Measurements from ENCODE around the gene EFS. TPM values are rescaled to one million over a fixed set of nuclear protein-coding genes. Genes with fewer than 3 reads are reported as not detected.

EFS gene
- total and polyA plus RNA-seq, 2 donors from 2014 or later = 5.5 to 5.6 TPM

DNA sequence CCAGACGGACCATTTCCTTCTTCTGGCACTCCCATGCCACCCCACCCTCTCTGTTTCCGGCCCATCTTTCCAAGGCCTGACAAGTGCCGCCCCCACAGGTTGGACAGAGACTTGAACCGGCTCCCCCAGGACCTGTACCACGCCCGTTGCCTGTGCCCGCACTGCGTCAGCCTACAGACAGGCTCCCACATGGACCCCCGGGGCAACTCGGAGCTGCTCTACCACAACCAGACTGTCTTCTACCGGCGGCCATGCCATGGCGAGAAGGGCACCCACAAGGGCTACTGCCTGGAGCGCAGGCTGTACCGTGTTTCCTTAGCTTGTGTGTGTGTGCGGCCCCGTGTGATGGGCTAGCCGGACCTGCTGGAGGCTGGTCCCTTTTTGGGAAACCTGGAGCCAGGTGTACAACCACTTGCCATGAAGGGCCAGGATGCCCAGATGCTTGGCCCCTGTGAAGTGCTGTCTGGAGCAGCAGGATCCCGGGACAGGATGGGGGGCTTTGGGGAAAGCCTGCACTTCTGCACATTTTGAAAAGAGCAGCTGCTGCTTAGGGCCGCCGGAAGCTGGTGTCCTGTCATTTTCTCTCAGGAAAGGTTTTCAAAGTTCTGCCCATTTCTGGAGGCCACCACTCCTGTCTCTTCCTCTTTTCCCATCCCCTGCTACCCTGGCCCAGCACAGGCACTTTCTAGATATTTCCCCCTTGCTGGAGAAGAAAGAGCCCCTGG is 10.7 kb upstream of the EFS start:
- DNase-seq (no peak), FAIRE-seq (no peak)
- Histone ChIP-seq H3K36me3 (ENCODE audit: control insufficient read depth in 2 of 3, insufficient read depth in 3 of 3, low read length in 3 of 3) (no peaks in the 10 kb centered on the region), H3K9me3 (ENCODE audit: control insufficient read depth in 2 of 3, insufficient read depth in 1 of 3, low read length in 3 of 3) (no peaks in the 10 kb centered on the region), H3K27ac (ENCODE audit: low read depth in 2 of 2, low read length in 2 of 2) (no peak overlapping the region), H3K9ac (ENCODE audit: low read length in 3 of 3) (no peak overlapping the region), H3K4me1 (ENCODE audit: control insufficient read depth in 2 of 3, insufficient read depth in 2 of 3, low read depth in 1 of 3, low read length in 3 of 3) (no peaks in the 10 kb centered on the region), H3K4me3 (ENCODE audit: low read length in 3 of 3) (no peak overlapping the region), H3K27me3 (ENCODE audit: control insufficient read depth, insufficient read depth, low read length) (no peaks in the 10 kb centered on the region)
- intact Hi-C loops (cut with DNase I) = no loop called here
- TF ChIP-seq, protein P1, sequence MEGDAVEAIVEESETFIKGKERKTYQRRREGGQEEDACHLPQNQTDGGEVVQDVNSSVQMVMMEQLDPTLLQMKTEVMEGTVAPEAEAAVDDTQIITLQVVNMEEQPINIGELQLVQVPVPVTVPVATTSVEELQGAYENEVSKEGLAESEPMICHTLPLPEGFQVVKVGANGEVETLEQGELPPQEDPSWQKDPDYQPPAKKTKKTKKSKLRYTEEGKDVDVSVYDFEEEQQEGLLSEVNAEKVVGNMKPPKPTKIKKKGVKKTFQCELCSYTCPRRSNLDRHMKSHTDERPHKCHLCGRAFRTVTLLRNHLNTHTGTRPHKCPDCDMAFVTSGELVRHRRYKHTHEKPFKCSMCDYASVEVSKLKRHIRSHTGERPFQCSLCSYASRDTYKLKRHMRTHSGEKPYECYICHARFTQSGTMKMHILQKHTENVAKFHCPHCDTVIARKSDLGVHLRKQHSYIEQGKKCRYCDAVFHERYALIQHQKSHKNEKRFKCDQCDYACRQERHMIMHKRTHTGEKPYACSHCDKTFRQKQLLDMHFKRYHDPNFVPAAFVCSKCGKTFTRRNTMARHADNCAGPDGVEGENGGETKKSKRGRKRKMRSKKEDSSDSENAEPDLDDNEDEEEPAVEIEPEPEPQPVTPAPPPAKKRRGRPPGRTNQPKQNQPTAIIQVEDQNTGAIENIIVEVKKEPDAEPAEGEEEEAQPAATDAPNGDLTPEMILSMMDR (IDR thresholded peaks at IDR 0.05; ENCODE audit: borderline replicate concordance, extremely low read depth, insufficient read depth) = no peak

DNA sequence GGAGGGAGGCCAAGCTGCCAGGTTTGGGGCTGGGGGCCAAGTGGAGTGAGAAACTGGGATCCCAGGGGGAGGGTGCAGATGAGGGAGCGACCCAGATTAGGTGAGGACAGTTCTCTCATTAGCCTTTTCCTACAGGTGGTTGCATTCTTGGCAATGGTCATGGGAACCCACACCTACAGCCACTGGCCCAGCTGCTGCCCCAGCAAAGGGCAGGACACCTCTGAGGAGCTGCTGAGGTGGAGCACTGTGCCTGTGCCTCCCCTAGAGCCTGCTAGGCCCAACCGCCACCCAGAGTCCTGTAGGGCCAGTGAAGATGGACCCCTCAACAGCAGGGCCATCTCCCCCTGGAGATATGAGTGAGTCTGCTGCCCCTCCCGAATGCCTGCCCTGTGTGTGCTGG is 8.1 kb upstream of the EFS start:
- H3K4me3 ChIP-seq (ENCODE audit: low read length in 3 of 3) = no peak overlapping the region
- intact Hi-C loops (cut with DNase I) = no loop called here
- no peak overlapping the region for H3K9ac ChIP-seq (ENCODE audit: low read length in 3 of 3)
- no peak for FAIRE-seq
- no peaks in the 10 kb centered on the region for H3K4me1 ChIP-seq (ENCODE audit: control insufficient read depth in 2 of 3, insufficient read depth in 2 of 3, low read depth in 1 of 3, low read length in 3 of 3)
- DNase-seq = no peak
- no peaks in the 10 kb centered on the region for H3K9me3 ChIP-seq (ENCODE audit: control insufficient read depth in 2 of 3, insufficient read depth in 1 of 3, low read length in 3 of 3)
- no peaks in the 10 kb centered on the region for H3K36me3 ChIP-seq (ENCODE audit: control insufficient read depth in 2 of 3, insufficient read depth in 3 of 3, low read length in 3 of 3)
- H3K27ac ChIP-seq (ENCODE audit: low read depth in 2 of 2, low read length in 2 of 2) = no peak overlapping the region
- no peaks in the 10 kb centered on the region for H3K27me3 ChIP-seq (ENCODE audit: control insufficient read depth, insufficient read depth, low read length)
- TF ChIP-seq, protein P1 (IDR thresholded peaks at IDR 0.05; ENCODE audit: borderline replicate concordance, extremely low read depth, insufficient read depth) = no peak

DNA sequence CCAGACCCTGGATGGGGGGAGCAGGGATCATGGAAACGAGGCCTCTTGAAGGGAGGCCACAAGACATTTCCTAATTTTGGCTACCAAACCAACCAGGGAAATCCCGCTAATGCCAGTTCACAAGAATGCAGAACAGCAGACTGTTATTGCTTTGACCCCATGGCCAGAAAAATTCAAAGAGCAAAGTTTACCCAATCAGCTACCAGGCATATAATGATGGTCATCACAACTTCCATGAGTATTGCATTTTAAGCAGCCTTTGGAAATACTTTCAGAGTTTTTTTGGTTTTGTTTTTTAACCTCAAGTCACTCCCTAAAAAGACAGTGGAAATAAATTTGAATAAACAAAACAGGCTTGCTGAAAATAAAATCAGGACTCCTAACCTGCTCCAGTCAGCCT is 7.5 kb upstream of the EFS start, which contains the start of gene IL25:
Gene IL25, plus strand, starts transcription at position 301 of the 400 bp plus-strand sequence.
- no peak within 1 kb of the TSS for H3K27ac ChIP-seq (ENCODE audit: low read depth in 2 of 2, low read length in 2 of 2)
- H3K9ac ChIP-seq (ENCODE audit: low read length in 3 of 3) = no peak within 1 kb of the TSS
- intact Hi-C loops (cut with DNase I) = no loop called here
- no peak within 1 kb of the TSS for H3K4me3 ChIP-seq (ENCODE audit: low read length in 3 of 3)
- no peaks in the 10 kb centered on the region for H3K36me3 ChIP-seq (ENCODE audit: control insufficient read depth in 2 of 3, insufficient read depth in 3 of 3, low read length in 3 of 3)
- H3K4me1 ChIP-seq (ENCODE audit: control insufficient read depth in 2 of 3, insufficient read depth in 2 of 3, low read depth in 1 of 3, low read length in 3 of 3) = no peaks in the 10 kb centered on the region
- FAIRE-seq (no peak), DNase-seq (no peak)
- TF ChIP-seq, protein P1 (IDR thresholded peaks at IDR 0.05; ENCODE audit: borderline replicate concordance, extremely low read depth, insufficient read depth) = no peak
- H3K9me3 ChIP-seq (ENCODE audit: control insufficient read depth in 2 of 3, insufficient read depth in 1 of 3, low read length in 3 of 3) = no peaks in the 10 kb centered on the region
- no peaks in the 10 kb centered on the region for H3K27me3 ChIP-seq (ENCODE audit: control insufficient read depth, insufficient read depth, low read length)

Measured in kidney (tissue), 14 donors.